T-helper 1 cell treated with Interleukin-12 subunit alpha and Interleukin-12 subunit beta and Interleukin-4 antibody, amounts not matched to agents 30 μg/mL and 1 μg/mL, for 36 hours (primary cell): ENCODE measurements around the gene MAPK13.

Experiments
- H3K27ac Mint-ChIP-seq: one replicate; pipeline ENCODE4 v1.8.0; 2021; ENCODE audit warnings: mild to moderate bottlenecking, mixed read lengths
- H3K27me3 Mint-ChIP-seq: one replicate; pipeline ENCODE4 v1.8.0; 2021; ENCODE audit warnings: low read depth, mixed read lengths
- H3K36me3 Mint-ChIP-seq: one replicate; pipeline ENCODE4 v1.8.0; 2021; ENCODE audit warnings: low read depth, mixed read lengths
- H3K4me1 Mint-ChIP-seq: one replicate; pipeline ENCODE4 v1.8.0; 2021; ENCODE audit warnings: low read depth, mixed read lengths
- H3K4me3 Mint-ChIP-seq: one replicate; pipeline ENCODE4 v1.8.0; 2021; ENCODE audit warnings: mild to moderate bottlenecking, moderate library complexity, mixed read lengths
- H3K9me3 Mint-ChIP-seq: one replicate; pipeline ENCODE4 v1.8.0; 2021; ENCODE audit warnings: mixed read lengths

Gene MAPK13

GRCh38 chr6:36180126-36180525, 49.8 kb downstream of the MAPK13 start:
- Mint-ChIP-seq H3K27me3 (peaks cover 8% of the 10 kb centered on the region), H3K4me1 (peaks cover 10% of the 10 kb centered on the region), H3K9me3 (peaks cover 40% of the 10 kb centered on the region), H3K27ac (no peak overlapping the region), H3K36me3 (peaks cover 28% of the 10 kb centered on the region), H3K4me3 (no peak overlapping the region)

GRCh38 chr6:36184311-36184710, 54.0 kb downstream of the MAPK13 start:
- Mint-ChIP-seq H3K27me3 (peaks cover 3% of the 10 kb centered on the region), H3K4me1 (no peaks in the 10 kb centered on the region), H3K27ac (no peak overlapping the region), H3K9me3 (peaks cover 15% of the 10 kb centered on the region), H3K4me3 (no peak overlapping the region), H3K36me3 (peaks cover 9% of the 10 kb centered on the region)

- Mint-ChIP-seq H3K4me1 (no peaks in the 10 kb centered on the region), H3K4me3 (no peak overlapping the region)
These were observed 55.9 kb downstream of the MAPK13 start for GRCh38 chr6:36186199-36186598.

GRCh38 chr6:36187446-36187845, 57.1 kb downstream of the MAPK13 start:
- H3K4me1 Mint-ChIP-seq, result no peaks in the 10 kb centered on the region
- H3K27me3 Mint-ChIP-seq, result peaks cover 12% of the 10 kb centered on the region
- no peak overlapping the region for H3K27ac Mint-ChIP-seq

More at GRCh38 chr6:36186199-36186598, 55.9 kb downstream of the MAPK13 start:
- Mint-ChIP-seq H3K36me3 (peaks cover 8% of the 10 kb centered on the region), H3K27ac (no peak overlapping the region), H3K27me3 (peaks cover 3% of the 10 kb centered on the region), H3K9me3 (peaks cover 6% of the 10 kb centered on the region)

More at GRCh38 chr6:36187446-36187845, 57.1 kb downstream of the MAPK13 start:
- peaks cover 4% of the 10 kb centered on the region for H3K9me3 Mint-ChIP-seq
- H3K4me3 Mint-ChIP-seq, result no peak overlapping the region
- H3K36me3 Mint-ChIP-seq, result peaks cover 8% of the 10 kb centered on the region
